WTC11 (cell line): ENCODE measurements around the gene CLCF1. TPM values are rescaled to one million over a fixed set of nuclear protein-coding genes. Genes with fewer than 3 reads are reported as not detected.

Experiments used
- ATAC-seq: fragments of 200-7000 bp; cut with Tn5 transposase; 2 replicates; pipeline ENCODE4 v1.10.0; 2021; ENCODE audit warnings: mild to moderate bottlenecking, moderate library complexity
- CTCF ChIA-PET: fragments of 300-600 bp; sonication (Branson Sonifier 250); formaldehyde crosslinking; loops from one replicate; lab custom pipeline; 2021; ENCODE audit warnings: antibody characterized with exemption; lab: Charles Lee
- POLR2A ChIA-PET: fragments of 350-600 bp; sonication (Branson Sonifier 250); formaldehyde crosslinking; loops from one replicate; lab custom pipeline; 2021; ENCODE audit warnings: antibody characterized with exemption; lab: Charles Lee
- DNase-seq: peaks from one replicate; pipeline ENCODE4 v3.0.0; 2021; ENCODE audit warnings: low spot score
- H3K27ac Mint-ChIP-seq: 2 replicates; pipeline ENCODE4 v1.8.0; 2021; ENCODE audit warnings: mixed read lengths
- H3K27me3 Mint-ChIP-seq: 2 replicates; pipeline ENCODE4 v1.8.0; 2021; ENCODE audit warnings: low read depth, mild to moderate bottlenecking, moderate library complexity, mixed read lengths
- H3K36me3 Mint-ChIP-seq: 2 replicates; pipeline ENCODE4 v1.8.0; 2021; ENCODE audit warnings: mixed read lengths
- H3K4me1 Mint-ChIP-seq: 2 replicates; pipeline ENCODE4 v1.8.0; 2022; ENCODE audit warnings: mixed read lengths
- H3K4me3 Mint-ChIP-seq: 2 replicates; pipeline ENCODE4 v1.8.0; 2021; ENCODE audit warnings: mild to moderate bottlenecking, moderate library complexity, mixed read lengths
- H3K9me3 Mint-ChIP-seq: 2 replicates; pipeline ENCODE4 v1.8.0; 2021; ENCODE audit warnings: mixed read lengths
- CBFB ChIP-seq: sonication (generic); formaldehyde crosslinking; IDR thresholded peaks from 2 replicates; pipeline ENCODE4 v1.8.1; 2022; ENCODE audit warnings: mild to moderate bottlenecking, low read depth, missing genetic modification reagents
- ELF4 ChIP-seq: sonication (generic); formaldehyde crosslinking; IDR thresholded peaks from 2 replicates; pipeline ENCODE4 v1.8.1; 2022; ENCODE audit warnings: low read depth, mild to moderate bottlenecking, moderate library complexity, missing genetic modification reagents
- EMX1 ChIP-seq: fragments of 250-450 bp; sonication (Bioruptor Pico); IDR thresholded peaks from 2 replicates; pipeline ENCODE4 v1.8.0; 2021; ENCODE audit warnings: mild to moderate bottlenecking
- ETV6 ChIP-seq: sonication (generic); formaldehyde crosslinking; IDR thresholded peaks from 2 replicates; pipeline ENCODE4 v1.8.1; 2022; ENCODE audit warnings: mild to moderate bottlenecking, missing genetic modification reagents
- FOXJ3 ChIP-seq: sonication (generic); formaldehyde crosslinking; IDR thresholded peaks from 2 replicates; pipeline ENCODE4 v1.9.0; 2021; ENCODE audit warnings: missing genetic modification reagents, mild to moderate bottlenecking, borderline replicate concordance
- FOXK1 ChIP-seq: sonication (generic); formaldehyde crosslinking; IDR thresholded peaks from 2 replicates; pipeline ENCODE4 v1.8.0; 2022; ENCODE audit warnings: mild to moderate bottlenecking, moderate library complexity, missing genetic modification reagents
- NR1H2 ChIP-seq: sonication (generic); formaldehyde crosslinking; IDR thresholded peaks from 2 replicates; pipeline ENCODE4 v1.9.0; 2021; ENCODE audit warnings: mild to moderate bottlenecking, moderate library complexity, missing genetic modification reagents
- TEAD1 ChIP-seq: sonication (generic); formaldehyde crosslinking; IDR thresholded peaks from 2 replicates; pipeline ENCODE4 v1.8.0; 2022; ENCODE audit warnings: mild to moderate bottlenecking, missing genetic modification reagents
- ZNF138 ChIP-seq: sonication (generic); formaldehyde crosslinking; conservative IDR thresholded peaks from 2 replicates; pipeline ENCODE4 v1.8.1; 2022; ENCODE audit warnings: mild to moderate bottlenecking, moderate library complexity, missing genetic modification reagents
- ZNF416 ChIP-seq: fragments of 250-450 bp; sonication (Bioruptor Pico); IDR thresholded peaks from 2 replicates; pipeline ENCODE4 v1.9.0; 2021; ENCODE audit warnings: mild to moderate bottlenecking, inconsistent platforms
- total RNA-seq: library from RNA; stranded (reverse); gene quantifications from 3 replicates; pipeline ENCODE4 v1.2.3, GENCODE V29; 2021
- TF ChIP-seq, protein P1 (sequence below): sonication (generic); formaldehyde crosslinking; IDR thresholded peaks from 2 replicates; pipeline ENCODE4 v1.8.1; 2023; ENCODE audit warnings: mild to moderate bottlenecking, missing genetic modification reagents, moderate library complexity
- TF ChIP-seq, protein P2 (sequence below): sonication (generic); formaldehyde crosslinking; IDR thresholded peaks from 2 replicates; pipeline ENCODE4 v1.8.0; 2023; ENCODE audit warnings: missing genetic modification reagents, mild to moderate bottlenecking, borderline replicate concordance
- TF ChIP-seq, protein P3 (sequence below): fragments of 250-450 bp; sonication (Bioruptor Pico); IDR thresholded peaks from 2 replicates; pipeline ENCODE4 v2.1.2; 2022; ENCODE audit warnings: mild to moderate bottlenecking, moderate library complexity
- TF ChIP-seq, protein P4 (sequence below): sonication (generic); formaldehyde crosslinking; IDR thresholded peaks from 2 replicates; pipeline ENCODE4 v1.8.0; 2022; ENCODE audit warnings: mild to moderate bottlenecking, missing genetic modification reagents
- TF ChIP-seq, protein P5 (sequence below): fragments of 250-450 bp; sonication (Bioruptor Pico); IDR thresholded peaks from 2 replicates; pipeline ENCODE4 v1.8.0; 2021; ENCODE audit warnings: mild to moderate bottlenecking
- TF ChIP-seq, protein P6 (sequence below): sonication (generic); formaldehyde crosslinking; IDR thresholded peaks from 2 replicates; pipeline ENCODE4 v1.8.0; 2022; ENCODE audit warnings: missing genetic modification reagents
- TF ChIP-seq, protein P7 (sequence below): sonication (generic); formaldehyde crosslinking; IDR thresholded peaks from 2 replicates; pipeline ENCODE4 v1.8.0; 2022; ENCODE audit warnings: mild to moderate bottlenecking, missing genetic modification reagents
- TF ChIP-seq, protein P8 (sequence below): fragments of 250-450 bp; sonication (Bioruptor Pico); IDR thresholded peaks from 2 replicates; pipeline ENCODE4 v1.9.0; 2021; ENCODE audit warnings: moderate library complexity, mild to moderate bottlenecking, inconsistent platforms, borderline replicate concordance
- TF ChIP-seq, protein P9 (sequence below): sonication (generic); formaldehyde crosslinking; IDR thresholded peaks from 2 replicates; pipeline ENCODE4 v1.8.1; 2022; ENCODE audit warnings: low read depth, missing genetic modification reagents, borderline replicate concordance

CLCF1 gene
- total RNA-seq, 1 experiment from 2014 or later, result 0.92 TPM

DNA sequence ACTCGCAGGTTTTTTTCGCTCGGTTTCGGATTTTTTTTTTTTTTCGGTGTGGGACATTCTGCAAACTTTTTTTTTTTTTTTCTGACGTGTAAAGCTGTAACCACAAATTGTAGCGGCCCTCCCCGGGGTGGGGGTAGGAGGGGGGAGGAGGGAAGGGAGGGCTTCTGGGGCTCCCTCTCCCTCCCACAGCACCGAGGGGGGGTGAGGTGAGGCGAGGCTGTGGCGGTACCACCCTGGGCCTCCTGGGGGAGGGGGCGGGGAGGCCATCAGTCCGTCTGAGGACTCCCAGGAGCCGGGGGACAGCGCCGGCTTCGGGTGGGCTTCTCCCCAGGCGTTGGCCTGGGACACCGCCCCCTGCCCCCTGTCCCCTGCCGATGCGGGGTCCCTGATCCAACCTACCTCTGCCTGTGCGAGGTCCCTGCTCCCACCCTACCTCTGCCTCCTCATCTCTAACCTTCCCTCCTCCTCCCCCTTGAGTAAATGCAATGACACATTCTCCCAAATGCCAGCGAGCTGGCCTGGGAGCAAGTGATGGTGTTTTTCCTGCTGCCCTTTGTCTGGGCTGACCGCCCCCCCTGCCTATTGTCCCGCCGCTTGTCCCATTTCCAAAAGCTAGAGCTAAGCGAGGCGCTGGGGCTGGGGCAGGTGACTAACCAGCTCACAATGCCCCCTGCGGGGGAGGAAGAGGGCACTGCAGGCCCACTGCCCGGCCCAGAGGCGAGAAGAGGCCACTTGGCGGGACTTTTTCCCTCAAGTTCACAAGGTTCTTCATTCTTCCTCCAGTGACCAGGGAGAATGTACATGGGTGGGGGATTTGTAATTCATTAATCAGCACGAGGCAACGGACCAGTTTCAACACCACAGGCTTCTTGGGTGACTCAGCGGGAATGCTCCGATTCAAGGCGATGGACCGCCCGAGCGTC lies 511 bp upstream of the CLCF1 start:
- Mint-ChIP-seq H3K4me1 (peaks cover 46% of the 10 kb centered on the region), H3K27me3 (peaks cover 84% of the 10 kb centered on the region), H3K27ac (no peak overlapping the region), H3K36me3 (no peaks in the 10 kb centered on the region), H3K9me3 (no peaks in the 10 kb centered on the region), H3K4me3 (peak overlapping the region; percentile 88)
- peak; percentile 6 for ATAC-seq
- POLR2A ChIA-PET, result interaction anchor here (0.5 to 1.3 kb wide), 11 partner anchors 8 to 225 kb away, joined by 3 to 6 read pairs (median 5); partner anchors contain the start of genes POLD4, PPP1CA and RAD9A
- CTCF ChIA-PET, result interaction anchor here (0.5 to 25.7 kb wide), 24 partner anchors 7 to 1786 kb away, joined by 3 to 842 read pairs (median 5); partner anchors contain the start of genes ANKRD13D, POLD4, PPP1CA and RAD9A
- DNase-seq, result peak; percentile 77
- TF ChIP-seq, protein P1, sequence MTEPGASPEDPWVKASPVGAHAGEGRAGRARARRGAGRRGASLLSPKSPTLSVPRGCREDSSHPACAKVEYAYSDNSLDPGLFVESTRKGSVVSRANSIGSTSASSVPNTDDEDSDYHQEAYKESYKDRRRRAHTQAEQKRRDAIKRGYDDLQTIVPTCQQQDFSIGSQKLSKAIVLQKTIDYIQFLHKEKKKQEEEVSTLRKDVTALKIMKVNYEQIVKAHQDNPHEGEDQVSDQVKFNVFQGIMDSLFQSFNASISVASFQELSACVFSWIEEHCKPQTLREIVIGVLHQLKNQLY (CRISPR knock-in tag), result no peak
- TF ChIP-seq NR1H2 (CRISPR knock-in tag) (no peak), TEAD1 (CRISPR knock-in tag) (no peak), FOXK1 (CRISPR knock-in tag) (0 out of 2 replicates have a peak, but pooled peaks have one; percentile 20), ZNF138 (CRISPR knock-in tag) (no peak), FOXJ3 (CRISPR knock-in tag) (no peak), ETV6 (no peak), CBFB (CRISPR knock-in tag) (no peak), ELF4 (CRISPR knock-in tag) (no peak), ZNF416 (CRISPR knock-in tag) (no peak), EMX1 (CRISPR knock-in tag) (no peak)
- TF ChIP-seq, protein P2, sequence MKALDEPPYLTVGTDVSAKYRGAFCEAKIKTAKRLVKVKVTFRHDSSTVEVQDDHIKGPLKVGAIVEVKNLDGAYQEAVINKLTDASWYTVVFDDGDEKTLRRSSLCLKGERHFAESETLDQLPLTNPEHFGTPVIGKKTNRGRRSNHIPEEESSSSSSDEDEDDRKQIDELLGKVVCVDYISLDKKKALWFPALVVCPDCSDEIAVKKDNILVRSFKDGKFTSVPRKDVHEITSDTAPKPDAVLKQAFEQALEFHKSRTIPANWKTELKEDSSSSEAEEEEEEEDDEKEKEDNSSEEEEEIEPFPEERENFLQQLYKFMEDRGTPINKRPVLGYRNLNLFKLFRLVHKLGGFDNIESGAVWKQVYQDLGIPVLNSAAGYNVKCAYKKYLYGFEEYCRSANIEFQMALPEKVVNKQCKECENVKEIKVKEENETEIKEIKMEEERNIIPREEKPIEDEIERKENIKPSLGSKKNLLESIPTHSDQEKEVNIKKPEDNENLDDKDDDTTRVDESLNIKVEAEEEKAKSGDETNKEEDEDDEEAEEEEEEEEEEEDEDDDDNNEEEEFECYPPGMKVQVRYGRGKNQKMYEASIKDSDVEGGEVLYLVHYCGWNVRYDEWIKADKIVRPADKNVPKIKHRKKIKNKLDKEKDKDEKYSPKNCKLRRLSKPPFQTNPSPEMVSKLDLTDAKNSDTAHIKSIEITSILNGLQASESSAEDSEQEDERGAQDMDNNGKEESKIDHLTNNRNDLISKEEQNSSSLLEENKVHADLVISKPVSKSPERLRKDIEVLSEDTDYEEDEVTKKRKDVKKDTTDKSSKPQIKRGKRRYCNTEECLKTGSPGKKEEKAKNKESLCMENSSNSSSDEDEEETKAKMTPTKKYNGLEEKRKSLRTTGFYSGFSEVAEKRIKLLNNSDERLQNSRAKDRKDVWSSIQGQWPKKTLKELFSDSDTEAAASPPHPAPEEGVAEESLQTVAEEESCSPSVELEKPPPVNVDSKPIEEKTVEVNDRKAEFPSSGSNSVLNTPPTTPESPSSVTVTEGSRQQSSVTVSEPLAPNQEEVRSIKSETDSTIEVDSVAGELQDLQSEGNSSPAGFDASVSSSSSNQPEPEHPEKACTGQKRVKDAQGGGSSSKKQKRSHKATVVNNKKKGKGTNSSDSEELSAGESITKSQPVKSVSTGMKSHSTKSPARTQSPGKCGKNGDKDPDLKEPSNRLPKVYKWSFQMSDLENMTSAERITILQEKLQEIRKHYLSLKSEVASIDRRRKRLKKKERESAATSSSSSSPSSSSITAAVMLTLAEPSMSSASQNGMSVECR, result no peak
- TF ChIP-seq, protein P3, sequence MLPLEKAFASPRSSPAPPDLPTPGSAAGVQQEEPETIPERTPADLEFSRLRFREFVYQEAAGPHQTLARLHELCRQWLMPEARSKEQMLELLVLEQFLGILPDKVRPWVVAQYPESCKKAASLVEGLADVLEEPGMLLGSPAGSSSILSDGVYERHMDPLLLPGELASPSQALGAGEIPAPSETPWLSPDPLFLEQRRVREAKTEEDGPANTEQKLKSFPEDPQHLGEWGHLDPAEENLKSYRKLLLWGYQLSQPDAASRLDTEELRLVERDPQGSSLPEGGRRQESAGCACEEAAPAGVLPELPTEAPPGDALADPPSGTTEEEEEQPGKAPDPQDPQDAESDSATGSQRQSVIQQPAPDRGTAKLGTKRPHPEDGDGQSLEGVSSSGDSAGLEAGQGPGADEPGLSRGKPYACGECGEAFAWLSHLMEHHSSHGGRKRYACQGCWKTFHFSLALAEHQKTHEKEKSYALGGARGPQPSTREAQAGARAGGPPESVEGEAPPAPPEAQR (CRISPR knock-in tag), result no peak
- TF ChIP-seq, protein P4, sequence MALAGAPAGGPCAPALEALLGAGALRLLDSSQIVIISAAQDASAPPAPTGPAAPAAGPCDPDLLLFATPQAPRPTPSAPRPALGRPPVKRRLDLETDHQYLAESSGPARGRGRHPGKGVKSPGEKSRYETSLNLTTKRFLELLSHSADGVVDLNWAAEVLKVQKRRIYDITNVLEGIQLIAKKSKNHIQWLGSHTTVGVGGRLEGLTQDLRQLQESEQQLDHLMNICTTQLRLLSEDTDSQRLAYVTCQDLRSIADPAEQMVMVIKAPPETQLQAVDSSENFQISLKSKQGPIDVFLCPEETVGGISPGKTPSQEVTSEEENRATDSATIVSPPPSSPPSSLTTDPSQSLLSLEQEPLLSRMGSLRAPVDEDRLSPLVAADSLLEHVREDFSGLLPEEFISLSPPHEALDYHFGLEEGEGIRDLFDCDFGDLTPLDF, result no peak
- TF ChIP-seq, protein P5, sequence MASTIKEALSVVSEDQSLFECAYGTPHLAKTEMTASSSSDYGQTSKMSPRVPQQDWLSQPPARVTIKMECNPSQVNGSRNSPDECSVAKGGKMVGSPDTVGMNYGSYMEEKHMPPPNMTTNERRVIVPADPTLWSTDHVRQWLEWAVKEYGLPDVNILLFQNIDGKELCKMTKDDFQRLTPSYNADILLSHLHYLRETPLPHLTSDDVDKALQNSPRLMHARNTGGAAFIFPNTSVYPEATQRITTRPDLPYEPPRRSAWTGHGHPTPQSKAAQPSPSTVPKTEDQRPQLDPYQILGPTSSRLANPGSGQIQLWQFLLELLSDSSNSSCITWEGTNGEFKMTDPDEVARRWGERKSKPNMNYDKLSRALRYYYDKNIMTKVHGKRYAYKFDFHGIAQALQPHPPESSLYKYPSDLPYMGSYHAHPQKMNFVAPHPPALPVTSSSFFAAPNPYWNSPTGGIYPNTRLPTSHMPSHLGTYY (CRISPR knock-in tag), result no peak
- TF ChIP-seq, protein P6, sequence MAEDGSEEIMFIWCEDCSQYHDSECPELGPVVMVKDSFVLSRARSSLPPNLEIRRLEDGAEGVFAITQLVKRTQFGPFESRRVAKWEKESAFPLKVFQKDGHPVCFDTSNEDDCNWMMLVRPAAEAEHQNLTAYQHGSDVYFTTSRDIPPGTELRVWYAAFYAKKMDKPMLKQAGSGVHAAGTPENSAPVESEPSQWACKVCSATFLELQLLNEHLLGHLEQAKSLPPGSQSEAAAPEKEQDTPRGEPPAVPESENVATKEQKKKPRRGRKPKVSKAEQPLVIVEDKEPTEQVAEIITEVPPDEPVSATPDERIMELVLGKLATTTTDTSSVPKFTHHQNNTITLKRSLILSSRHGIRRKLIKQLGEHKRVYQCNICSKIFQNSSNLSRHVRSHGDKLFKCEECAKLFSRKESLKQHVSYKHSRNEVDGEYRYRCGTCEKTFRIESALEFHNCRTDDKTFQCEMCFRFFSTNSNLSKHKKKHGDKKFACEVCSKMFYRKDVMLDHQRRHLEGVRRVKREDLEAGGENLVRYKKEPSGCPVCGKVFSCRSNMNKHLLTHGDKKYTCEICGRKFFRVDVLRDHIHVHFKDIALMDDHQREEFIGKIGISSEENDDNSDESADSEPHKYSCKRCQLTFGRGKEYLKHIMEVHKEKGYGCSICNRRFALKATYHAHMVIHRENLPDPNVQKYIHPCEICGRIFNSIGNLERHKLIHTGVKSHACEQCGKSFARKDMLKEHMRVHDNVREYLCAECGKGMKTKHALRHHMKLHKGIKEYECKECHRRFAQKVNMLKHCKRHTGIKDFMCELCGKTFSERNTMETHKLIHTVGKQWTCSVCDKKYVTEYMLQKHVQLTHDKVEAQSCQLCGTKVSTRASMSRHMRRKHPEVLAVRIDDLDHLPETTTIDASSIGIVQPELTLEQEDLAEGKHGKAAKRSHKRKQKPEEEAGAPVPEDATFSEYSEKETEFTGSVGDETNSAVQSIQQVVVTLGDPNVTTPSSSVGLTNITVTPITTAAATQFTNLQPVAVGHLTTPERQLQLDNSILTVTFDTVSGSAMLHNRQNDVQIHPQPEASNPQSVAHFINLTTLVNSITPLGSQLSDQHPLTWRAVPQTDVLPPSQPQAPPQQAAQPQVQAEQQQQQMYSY (CRISPR knock-in tag), result no peak
- TF ChIP-seq, protein P7, sequence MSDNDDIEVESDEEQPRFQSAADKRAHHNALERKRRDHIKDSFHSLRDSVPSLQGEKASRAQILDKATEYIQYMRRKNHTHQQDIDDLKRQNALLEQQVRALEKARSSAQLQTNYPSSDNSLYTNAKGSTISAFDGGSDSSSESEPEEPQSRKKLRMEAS (CRISPR knock-in tag), result no peak
- TF ChIP-seq, protein P8, sequence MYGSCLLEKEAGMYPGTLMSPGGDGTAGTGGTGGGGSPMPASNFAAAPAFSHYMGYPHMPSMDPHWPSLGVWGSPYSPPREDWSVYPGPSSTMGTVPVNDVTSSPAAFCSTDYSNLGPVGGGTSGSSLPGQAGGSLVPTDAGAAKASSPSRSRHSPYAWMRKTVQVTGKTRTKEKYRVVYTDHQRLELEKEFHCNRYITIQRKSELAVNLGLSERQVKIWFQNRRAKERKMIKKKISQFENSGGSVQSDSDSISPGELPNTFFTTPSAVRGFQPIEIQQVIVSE, result no peak
- TF ChIP-seq, protein P9, sequence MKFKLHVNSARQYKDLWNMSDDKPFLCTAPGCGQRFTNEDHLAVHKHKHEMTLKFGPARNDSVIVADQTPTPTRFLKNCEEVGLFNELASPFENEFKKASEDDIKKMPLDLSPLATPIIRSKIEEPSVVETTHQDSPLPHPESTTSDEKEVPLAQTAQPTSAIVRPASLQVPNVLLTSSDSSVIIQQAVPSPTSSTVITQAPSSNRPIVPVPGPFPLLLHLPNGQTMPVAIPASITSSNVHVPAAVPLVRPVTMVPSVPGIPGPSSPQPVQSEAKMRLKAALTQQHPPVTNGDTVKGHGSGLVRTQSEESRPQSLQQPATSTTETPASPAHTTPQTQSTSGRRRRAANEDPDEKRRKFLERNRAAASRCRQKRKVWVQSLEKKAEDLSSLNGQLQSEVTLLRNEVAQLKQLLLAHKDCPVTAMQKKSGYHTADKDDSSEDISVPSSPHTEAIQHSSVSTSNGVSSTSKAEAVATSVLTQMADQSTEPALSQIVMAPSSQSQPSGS, result no peak
